K562 treated with DMSO at 1 percent for 12 hours (cell line): ENCODE results near the gene TRPC5OS. TPM values are rescaled to one million over a fixed set of nuclear protein-coding genes. Genes with fewer than 3 reads are reported as not detected.

ENCODE experiments used
- total RNA-seq: library from RNA; unstranded; fragments of 300-600 nt; gene quantifications from 2 replicates; pipeline ENCODE4 v1.2.3, GENCODE V29; 2022; ENCODE audit not compliant: insufficient read depth

TRPC5OS gene
- total RNA-seq = not detected in 2 replicates

DNA sequence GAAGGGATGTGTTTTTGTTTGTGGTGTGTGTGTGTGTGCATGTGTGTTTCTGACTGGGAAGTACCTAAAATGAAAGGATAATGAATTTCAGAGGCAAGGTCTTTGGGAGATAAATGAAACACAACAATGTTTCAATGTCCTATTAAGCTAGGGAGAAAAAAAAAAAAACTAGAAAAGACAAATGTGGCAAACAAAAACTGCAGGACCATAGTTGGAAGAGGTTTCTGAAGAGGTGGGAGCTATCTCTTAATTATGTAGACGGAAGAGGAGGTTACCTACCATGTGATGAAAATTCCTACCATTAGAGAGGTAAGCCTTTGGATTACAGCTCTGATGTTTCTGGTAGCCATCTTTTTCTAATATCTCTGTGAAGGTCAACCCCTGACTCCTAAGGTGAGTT, at the start of gene TRPC5OS:
TSS of gene TRPC5OS (plus strand) at position 301 of the 400 bp plus-strand sequence. CDS start 25,669 bp downstream, outside the sequence.

Other genes with a start within 250 kb of the TRPC5OS start
- 16.4 and 25.1 TPM in 2 replicates for gene ALG13, start 195.0 kb upstream of the TRPC5OS start, total RNA-seq
- not detected in 2 replicates for gene TRPC5, start 206.6 kb downstream of the TRPC5OS start, total RNA-seq
- not detected in 2 replicates for gene RTL4, start 206.8 kb downstream of the TRPC5OS start, total RNA-seq